Measurements from ENCODE around the gene NR1H4.

Gene NR1H4

DNA sequence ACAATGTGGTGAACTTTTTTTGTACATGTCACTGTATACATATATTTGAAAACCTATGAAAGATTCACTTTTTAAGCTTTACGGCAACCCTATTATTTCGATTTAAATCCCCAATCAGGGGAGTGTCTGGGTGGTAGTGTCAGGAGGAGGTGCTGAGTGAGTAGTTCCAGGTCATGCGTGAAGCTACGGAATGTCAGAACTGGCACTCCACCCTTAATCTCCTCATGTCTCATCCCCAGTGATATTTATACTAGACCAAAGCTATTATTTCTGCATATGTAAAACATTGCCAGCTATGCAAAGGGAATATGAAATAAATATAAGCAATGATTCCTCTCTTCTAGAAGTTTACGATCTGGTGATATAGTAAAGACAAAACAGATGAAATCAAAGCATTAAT is 12.3 kb downstream of the NR1H4 start:
- H3K27ac ChIP-seq, result no peak overlapping the region
- no peak for TF ChIP-seq CTCF (conservative IDR thresholded peaks at IDR 0.05)

DNA sequence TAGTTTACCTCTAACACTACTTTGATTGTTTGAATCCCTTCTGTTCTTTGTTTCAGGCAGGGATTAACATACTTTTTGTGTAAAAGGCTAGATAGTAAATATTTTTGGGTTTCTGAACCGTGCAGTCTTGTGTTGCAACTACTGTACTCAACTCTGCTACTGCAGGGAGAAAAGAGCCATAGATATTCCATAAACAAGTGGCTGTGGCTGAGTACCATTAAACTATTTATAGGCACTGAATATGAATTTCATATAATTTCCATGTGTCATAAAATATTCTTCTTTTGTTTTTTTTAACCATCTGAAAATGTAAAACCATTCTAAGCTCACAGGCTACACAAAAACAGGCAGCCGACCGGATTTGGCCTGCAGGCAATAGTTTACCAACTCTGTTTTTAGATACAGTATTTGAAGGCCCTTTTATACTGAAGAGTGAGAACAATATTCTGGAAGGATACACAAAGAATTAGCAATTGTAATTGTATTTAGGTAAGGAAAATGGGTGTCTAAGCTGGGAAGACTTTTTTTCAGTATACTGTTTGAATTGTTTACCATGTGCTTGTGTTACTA is 15.7 kb downstream of the NR1H4 start:
- TF ChIP-seq CTCF (conservative IDR thresholded peaks at IDR 0.05), result no peak
- no peak overlapping the region for H3K27ac ChIP-seq

- H3K27ac ChIP-seq, result no peak overlapping the region
- no peak for TF ChIP-seq CTCF (conservative IDR thresholded peaks at IDR 0.05)
Measured at GRCh38 chr12:100490056-100490455, 16.4 kb downstream of the NR1H4 start.

- no peak overlapping the region for H3K27ac ChIP-seq
- TF ChIP-seq CTCF (conservative IDR thresholded peaks at IDR 0.05), result no peak
Measured at GRCh38 chr12:100491104-100491503, 17.4 kb downstream of the NR1H4 start.

GRCh38 chr12:100493396-100494012 is 19.8 kb downstream of the NR1H4 start:
- no peak for TF ChIP-seq CTCF (conservative IDR thresholded peaks at IDR 0.05)
- H3K27ac ChIP-seq, result no peak overlapping the region

- H3K27ac ChIP-seq, result no peak overlapping the region
- TF ChIP-seq CTCF (conservative IDR thresholded peaks at IDR 0.05), result no peak
Measured at GRCh38 chr12:100494026-100494425, 20.4 kb downstream of the NR1H4 start.

- no peak overlapping the region for H3K27ac ChIP-seq
- TF ChIP-seq CTCF (conservative IDR thresholded peaks at IDR 0.05), result no peak
Measured at GRCh38 chr12:100494538-100494937, 20.9 kb downstream of the NR1H4 start.

Measured in VCaP (cell line).